ENCODE measurements around the gene ZMYND15.
"Not testable (repeated sequence)": the region's sequence is repeated elsewhere in the genome, so short reads cannot be mapped to it uniquely, and the experiment has no call there.

ZMYND15 gene

GRCh38 chr17:4709794-4710692, 29.6 kb upstream of the ZMYND15 start, which contains the start of gene ARRB2:
ARRB2 (plus strand) TSS chr17:4710632; CDS start chr17:4710722, 90 bp downstream.
- no peaks in the 10 kb centered on the region for H3K4me1 ChIP-seq
- peak; percentile 96 for DNase-seq
- no peaks in the 10 kb centered on the region for H3K27me3 ChIP-seq
- no peaks in the 10 kb centered on the region for H3K36me3 ChIP-seq
- H3K4me3 ChIP-seq (ENCODE audit: low read depth, low read length), result peak within 1 kb of the TSS; percentile 65
- peak; percentile 43 for TF ChIP-seq CTCF (IDR thresholded peaks at IDR 0.05; ENCODE audit: low read depth, low read length)
- no peaks in the 10 kb centered on the region for H3K9me3 ChIP-seq

GRCh38 chr17:4710693-4711634, 28.7 kb upstream of the ZMYND15 start:
- DNase-seq, result no peak
- H3K27me3 ChIP-seq, result no peaks in the 10 kb centered on the region
- H3K4me3 ChIP-seq (ENCODE audit: low read depth, low read length), result peak overlapping the region; percentile 65
- no peaks in the 10 kb centered on the region for H3K9me3 ChIP-seq
- TF ChIP-seq CTCF (IDR thresholded peaks at IDR 0.05; ENCODE audit: low read depth, low read length), result no peak
- H3K36me3 ChIP-seq, result no peaks in the 10 kb centered on the region
- no peaks in the 10 kb centered on the region for H3K4me1 ChIP-seq

DNA sequence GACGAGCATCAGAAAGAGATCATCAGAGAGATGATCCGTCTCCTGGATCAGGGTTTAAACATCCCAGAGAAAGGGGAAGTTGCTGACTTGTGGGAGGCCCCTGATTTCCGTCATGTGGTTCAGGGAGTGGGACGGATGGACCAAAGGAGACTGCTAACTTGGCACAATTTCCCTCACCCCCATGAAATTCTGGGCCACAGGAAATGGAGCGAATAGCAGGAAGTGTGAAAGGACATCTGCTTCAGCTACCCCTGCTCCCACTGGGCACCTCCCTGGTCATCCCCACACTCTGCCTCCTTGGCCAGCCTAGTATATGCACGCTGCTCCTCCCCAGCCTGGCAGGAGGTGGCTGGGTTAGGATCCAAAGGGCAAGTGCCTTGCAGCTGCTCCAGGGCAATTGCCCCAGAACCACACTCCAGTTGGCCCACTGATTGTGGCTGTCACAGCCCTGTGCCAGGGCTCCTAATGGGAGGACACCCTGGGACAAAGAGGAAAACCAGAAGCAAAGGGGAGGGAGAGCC, 27.9 kb upstream of the ZMYND15 start:
- Histone ChIP-seq H3K9me3 (no peaks in the 10 kb centered on the region), H3K36me3 (no peaks in the 10 kb centered on the region), H3K27me3 (no peaks in the 10 kb centered on the region), H3K4me1 (no peaks in the 10 kb centered on the region), H3K4me3 (ENCODE audit: low read depth, low read length) (peak overlapping the region; percentile 65)
- no peak for TF ChIP-seq CTCF (IDR thresholded peaks at IDR 0.05; ENCODE audit: low read depth, low read length)
- DNase-seq, result no peak

- H3K36me3 ChIP-seq, result no peaks in the 10 kb centered on the region
- H3K4me1 ChIP-seq, result no peaks in the 10 kb centered on the region
- no peak for DNase-seq
- no peaks in the 10 kb centered on the region for H3K9me3 ChIP-seq
- no peaks in the 10 kb centered on the region for H3K27me3 ChIP-seq
- no peak for TF ChIP-seq CTCF (IDR thresholded peaks at IDR 0.05; ENCODE audit: low read depth, low read length)
- H3K4me3 ChIP-seq (ENCODE audit: low read depth, low read length), result no peak overlapping the region
These were observed 27.1 kb upstream of the ZMYND15 start for GRCh38 chr17:4712526-4712925.

DNA sequence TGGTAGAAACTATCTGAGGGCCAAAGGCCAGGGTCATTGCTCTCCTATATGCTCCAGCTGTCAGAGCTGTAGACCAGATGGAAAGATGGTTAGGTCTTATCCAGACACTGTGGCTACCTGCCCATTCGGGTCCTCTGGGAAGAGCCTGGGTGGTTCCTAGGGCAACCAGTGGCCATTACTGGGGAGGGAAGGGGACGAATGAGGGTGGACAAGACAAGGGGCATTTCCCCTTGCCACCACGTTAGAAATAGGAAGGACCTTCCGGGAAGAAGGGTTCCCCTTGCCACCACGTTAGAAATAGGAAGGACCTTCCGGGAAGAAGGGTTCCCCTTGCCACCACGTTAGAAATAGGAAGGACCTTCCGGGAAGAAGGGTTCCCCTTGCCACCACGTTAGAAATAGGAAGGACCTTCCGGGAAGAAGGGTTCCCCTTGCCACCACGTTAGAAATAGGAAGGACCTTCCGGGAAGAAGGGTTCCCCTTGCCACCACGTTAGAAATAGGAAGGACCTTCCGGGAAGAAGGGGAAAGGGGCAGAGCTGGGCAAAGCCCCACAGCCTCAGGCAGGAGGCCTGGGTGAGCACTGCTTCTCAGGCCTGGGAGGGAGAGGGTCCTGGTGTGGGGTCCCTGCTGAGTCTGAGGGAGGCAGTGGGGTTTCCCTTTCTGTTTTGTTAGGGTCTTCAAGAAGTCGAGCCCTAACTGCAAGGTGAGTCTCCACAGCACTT, 25.1 kb upstream of the ZMYND15 start:
- H3K27me3 ChIP-seq; H3K9me3 ChIP-seq; H3K4me3 ChIP-seq (ENCODE audit: low read depth, low read length); H3K4me1 ChIP-seq; DNase-seq; H3K36me3 ChIP-seq: not testable (repeated sequence)

Measured in BE2C (cell line).